GM19467 (cell line): ENCODE measurements around the gene HNRNPF.
"Not testable (repeated sequence)": the region's sequence is repeated elsewhere in the genome, so short reads cannot be mapped to it uniquely, and the experiment has no call there.

Experiments used
- ATAC-seq: cut with Tn5 transposase; IDR thresholded peaks from one replicate; pipeline ENCODE4 v1.9.1; 2021; ENCODE audit warnings: mild to moderate bottlenecking, moderate library complexity; ENCODE audit not compliant: unreplicated experiment

The HNRNPF gene

DNA sequence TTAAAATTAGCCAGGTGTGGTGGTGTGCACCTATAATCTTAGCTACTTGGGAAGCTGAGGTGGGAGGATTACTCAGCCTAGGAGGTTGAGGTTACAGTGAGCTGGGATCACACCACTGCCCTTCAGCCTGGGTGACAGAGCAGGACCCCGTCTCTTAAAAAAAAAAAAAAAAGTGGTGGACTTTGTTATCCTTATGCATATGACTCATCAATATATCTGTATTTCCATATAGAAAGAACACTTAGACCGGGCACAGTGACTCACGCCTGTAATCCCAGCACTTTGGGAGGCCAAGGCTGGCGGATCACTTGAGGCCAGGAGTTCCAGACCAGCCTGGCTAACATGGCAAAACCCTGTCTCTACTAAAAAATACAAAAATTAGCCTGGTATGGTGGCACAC lies 13.0 kb upstream of the HNRNPF start:
- not testable (repeated sequence) for ATAC-seq

DNA sequence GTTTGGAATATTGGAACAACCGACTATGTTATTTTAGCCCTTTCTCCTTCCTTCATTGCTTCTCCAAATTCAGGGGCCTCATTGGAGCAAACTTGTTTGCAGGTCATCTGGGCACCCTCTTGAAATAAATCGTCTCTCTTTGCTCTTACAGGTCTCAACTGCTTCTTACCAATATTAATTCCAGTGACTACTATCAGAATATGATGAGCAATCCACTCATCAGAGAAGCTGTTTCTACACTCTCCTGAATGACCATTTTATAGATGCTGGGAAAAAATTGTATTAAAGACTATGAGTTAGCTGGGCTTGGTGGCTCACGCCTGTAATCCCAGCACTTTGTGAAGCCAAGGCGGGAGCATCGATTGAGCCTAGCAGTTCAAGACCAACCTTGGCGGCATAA lies 12.5 kb upstream of the HNRNPF start:
- no peak for ATAC-seq

DNA sequence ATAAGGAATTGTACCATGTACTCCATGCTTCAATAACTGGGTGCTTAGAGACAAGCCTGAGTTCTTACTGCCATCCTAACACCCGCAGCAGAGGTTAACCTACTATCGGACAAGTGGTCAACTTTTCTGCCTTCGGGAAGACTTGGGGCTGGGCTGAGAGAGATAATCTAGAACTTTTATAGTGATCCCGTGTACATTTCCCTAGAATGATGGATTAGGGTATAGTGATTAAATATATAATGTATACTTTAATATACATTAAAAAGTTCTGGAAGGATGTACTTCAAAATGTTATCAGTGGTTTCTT lies 12.2 kb upstream of the HNRNPF start:
- ATAC-seq = no peak

DNA sequence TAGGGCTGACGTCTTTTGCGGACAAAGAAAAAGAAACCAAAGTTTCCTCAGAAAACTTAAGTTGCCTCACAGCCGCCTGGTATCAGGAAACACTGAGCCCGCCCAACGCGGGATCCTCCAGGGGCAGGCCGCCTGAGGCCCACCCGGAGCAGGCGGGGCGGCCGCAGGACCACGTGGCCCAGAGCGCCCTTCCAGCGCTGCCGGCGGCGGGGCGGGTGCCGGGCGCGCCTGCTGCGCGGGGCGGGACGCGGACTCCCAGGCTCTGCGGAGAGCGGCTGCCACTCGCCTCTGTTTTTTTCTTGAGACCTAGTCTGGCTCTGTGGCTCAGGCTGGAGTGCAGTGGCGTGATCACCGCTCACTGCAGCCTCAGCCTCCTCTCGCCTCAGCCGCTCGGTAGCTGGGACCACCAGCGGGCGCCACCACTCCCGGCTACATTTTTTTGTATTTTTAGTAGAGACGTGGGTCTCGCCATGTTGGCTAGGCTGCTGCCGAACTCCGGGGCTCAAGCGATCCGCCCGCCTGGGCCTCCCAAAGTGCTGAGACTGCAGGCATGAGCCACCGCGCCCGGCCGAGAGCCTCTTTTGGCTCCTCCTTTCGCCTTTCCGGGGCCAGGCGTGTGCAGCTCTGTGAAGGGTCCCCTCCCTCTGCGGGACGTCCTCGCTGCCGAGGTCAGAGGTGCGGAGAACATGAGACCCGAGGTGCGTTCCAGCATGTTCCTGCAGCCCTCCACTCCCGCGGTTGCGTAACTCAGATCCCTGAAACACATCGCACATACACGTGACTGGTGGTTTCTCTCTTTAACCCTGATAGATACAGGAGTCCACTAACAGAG lies 11.6 kb upstream of the HNRNPF start:
- peak; percentile 85 for ATAC-seq

DNA sequence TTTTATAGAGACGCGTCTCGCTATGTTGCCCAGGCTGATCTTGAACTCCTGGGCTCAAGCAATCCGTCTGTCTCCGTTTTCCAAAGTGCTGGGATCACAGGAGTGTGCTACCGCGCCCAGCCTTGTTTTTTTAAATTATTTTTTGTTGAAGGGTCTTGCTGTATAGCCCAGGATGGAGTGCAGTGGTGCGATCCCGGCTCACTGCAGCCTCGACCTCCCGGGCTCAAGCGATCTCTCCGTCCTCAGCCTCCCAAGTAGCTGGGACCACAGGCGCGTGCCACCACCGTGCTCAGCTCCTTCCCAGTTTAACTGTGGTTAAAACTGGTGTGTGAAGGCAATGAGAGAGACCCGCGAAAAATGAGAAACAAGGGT lies 11.0 kb upstream of the HNRNPF start:
- ATAC-seq = no peak

DNA sequence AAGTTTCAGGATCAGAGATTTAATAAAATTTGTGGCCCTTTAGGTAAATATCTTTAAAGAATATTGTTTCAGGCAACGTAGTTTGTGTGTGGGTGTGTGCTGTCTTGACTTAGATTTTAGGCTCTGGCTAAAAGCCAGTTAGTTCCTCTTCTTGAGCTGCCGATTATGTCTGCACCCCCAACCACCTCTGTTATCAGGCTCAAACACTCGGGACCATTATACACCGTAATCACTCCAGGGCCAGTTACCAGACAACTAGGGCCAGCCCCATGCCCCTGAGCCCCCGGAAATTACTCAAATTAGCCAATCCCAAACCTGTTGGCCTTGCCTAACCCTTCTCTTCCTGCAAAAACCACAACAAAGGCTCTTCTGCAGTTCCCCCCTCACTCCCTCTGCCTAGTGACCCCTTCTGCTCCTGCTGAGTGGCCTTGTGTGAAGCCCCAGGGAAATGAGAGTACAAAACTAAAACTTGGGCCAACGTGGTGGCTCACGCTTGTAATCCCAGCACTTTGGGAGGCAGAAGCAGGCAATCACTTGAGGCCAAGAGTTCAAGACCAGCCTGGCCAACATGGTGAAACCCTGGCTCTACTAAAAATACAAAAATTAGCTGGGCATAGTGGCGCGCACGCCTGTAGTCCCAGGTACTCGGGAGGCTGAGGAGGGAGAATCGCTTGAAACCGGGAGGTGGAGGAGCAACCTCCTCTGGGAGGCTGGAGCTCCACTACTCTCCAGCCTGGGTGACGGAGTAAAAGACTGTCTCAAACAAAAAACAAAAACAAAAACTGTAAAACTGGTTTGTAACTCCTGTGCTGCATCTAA lies 9.2 kb upstream of the HNRNPF start:
- no peak for ATAC-seq

DNA sequence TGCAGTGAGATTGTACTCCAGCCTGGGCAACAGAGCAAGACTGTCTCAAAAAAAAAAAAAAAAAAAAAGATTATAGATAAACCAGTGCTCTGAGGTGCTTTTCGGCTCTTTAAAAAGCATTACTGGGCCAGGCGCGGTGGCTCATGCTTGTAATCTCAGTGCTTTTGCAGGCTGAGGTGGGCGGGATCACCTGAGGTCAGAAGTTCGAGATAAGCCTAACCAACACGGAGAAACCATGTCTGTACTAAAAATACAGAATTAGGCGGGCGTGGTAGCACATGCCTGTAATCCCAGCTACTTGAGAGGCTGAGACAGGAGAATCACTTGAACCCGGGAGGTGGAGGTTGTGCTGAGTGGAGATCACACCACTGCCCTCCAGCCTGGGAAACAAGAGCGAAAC lies 6.6 kb upstream of the HNRNPF start:
- no peak for ATAC-seq

DNA sequence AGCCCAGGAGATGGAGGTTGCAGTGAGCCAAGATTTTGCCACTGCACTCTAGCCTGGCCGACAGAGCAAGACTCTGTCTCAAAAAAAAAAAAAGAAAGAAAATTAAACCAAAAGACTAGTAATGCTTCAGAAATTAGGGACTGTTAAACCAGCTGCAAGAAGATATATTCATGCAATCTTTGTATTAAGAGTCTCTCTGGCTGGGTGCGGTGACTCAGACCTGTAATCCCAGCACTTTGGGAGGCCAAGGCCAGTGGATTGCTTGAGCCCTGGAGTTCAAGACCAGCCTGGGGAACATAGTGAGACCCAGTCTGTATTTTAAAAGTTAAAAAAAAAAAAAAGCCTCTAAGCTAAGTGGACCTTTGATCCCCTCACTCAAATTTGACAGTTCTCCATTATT lies 2.5 kb upstream of the HNRNPF start:
- ATAC-seq = no peak

DNA sequence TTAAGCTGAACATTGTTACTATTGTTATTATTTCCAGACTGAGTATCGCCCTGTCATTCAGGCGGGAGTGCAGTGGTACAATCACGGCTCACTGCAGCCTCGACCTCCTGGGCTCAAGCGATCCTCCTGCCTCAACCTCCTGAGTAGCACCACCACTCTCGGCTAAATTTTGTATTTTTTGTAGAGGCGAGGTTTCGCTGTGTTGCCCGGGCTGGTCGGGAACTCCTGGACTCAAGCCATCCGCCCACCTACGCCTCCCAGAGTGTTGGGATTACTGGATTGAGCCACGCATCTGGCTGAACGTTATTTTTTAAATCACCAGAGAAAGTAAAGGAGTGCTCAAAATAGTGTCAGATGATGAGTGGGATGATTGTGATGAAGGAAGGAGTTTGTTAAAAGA lies 1.4 kb upstream of the HNRNPF start:
- ATAC-seq = no peak

DNA sequence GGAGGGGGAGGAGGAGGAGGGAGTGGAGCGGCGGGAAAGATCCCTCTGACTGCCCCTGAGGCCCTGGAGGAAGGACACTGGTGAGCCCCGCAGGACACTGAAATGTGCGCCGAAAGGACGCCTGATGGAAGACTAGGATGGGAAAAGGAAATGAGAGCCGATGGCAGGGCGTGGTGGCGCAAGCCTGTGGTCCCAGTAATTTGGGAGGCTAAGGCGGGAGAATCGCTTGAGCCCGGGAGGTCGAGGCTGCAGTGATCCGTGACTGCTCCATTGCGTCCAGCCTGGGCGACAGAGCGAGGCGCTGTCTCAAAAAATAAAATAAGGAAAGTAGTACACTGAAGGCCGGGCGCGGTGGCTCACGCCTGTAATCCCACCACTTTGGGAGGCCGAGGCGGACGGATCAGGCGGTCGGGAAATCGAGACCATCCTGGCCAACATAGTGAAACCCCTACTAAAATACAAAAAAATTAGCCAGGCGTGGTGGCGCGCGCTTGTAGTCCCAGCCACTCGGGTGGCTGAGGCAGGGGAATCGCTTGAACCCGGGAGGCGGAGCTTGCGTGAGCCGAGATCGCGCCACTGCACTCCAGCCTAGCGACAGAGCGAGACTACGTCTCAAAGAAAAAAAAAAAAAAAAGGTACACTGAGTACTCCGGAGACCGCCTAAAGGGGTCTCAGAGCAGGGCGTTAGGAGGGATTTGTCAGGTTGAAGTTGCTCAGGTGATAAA lies 561 bp upstream of the HNRNPF start:
- ATAC-seq = no peak

DNA sequence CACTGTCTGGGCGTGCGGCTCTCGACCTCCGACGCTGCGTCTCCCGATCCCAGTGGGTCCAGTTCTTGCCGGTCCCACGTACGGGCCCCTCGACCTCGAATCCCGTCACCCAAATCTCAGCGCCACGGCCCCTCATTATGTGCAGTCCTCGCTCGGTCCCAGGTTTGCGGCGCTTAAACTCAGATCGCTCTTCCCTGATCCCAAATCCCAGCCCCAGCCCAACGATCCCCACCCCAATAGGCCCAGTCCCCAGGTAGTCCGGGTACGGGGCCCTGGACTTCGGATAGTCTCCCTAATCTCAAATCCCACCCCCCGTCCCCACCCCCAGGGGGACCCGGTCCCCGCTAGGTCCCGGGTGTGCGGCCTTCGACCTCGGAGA lies 666 bp downstream of the HNRNPF start:
- no peak for ATAC-seq

DNA sequence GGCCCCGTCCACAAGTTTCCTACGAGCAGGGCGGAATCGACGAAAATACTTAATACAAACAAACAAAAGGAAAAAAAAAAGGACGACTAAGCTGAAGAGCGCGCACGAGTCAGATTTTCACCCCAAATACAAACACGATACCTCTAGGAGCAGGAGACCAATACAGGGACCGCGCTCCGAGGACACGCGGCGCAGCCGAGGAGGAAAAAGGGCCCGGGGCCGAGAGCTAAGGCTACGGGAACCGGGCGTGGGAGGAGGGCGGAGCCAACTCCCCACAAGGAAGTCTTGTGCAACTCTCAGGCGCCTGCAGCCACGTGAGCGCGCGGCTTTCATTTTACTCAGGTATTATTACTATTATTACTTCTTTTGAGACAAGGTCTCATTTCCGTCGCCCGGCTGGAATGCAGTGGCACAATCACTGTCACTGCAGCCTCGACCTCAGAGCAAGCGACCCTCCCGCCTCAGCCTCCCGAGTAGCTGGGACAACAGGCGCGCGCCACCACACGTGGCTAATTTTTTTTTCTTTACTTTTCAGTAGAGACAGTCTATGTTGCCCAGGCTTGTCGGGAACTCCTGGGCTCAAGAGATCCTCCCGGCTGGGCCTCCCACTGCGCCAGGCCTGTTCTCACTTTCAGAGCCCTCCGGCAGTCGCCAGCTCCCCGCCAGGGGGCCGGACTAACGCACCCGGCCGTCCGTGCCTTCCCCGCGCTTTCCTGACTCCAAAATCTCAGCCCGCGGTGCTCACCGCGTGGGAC lies 1.2 kb downstream of the HNRNPF start:
- peak; percentile 48 for ATAC-seq

DNA sequence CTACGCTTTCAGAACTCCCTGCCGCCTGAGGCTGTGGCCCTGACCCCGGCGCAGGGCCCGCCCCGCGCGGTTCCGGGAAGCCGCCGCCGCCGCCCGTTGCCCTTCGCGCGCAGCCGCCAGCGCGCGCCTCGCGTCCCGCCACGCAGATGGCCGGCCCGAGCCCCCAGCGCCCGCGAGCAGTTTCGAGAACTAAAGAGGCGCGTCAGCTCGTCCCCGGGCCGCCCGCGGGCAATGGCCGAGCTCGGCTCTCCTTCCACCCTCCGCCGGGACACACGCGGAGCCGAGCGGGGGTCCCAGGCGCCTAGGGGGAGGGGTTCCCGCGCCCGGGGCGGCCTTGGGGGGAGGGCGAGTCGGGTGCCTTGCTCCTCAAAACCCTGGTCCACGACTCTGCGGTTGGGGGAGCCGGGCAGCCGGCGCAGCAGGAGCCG lies 1.8 kb downstream of the HNRNPF start:
- ATAC-seq = peak; percentile 24

DNA sequence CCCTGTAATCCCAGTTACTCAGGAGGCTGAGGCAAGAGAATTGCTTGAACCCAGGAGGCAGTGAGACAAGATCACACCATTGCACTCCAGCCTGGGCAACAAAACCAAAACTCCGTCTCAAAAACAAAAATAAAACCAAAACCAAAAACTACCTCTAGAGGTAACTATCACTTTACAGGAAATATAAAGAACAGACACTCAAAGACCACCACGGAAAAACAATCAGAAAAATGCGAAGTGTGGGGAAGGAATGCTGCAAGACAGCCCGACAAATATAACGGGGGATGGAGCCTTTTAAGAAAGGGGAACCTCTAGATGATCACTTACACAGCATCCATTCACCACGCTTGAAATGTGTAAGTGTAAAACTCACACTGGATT lies 4.3 kb downstream of the HNRNPF start:
- no peak for ATAC-seq

DNA sequence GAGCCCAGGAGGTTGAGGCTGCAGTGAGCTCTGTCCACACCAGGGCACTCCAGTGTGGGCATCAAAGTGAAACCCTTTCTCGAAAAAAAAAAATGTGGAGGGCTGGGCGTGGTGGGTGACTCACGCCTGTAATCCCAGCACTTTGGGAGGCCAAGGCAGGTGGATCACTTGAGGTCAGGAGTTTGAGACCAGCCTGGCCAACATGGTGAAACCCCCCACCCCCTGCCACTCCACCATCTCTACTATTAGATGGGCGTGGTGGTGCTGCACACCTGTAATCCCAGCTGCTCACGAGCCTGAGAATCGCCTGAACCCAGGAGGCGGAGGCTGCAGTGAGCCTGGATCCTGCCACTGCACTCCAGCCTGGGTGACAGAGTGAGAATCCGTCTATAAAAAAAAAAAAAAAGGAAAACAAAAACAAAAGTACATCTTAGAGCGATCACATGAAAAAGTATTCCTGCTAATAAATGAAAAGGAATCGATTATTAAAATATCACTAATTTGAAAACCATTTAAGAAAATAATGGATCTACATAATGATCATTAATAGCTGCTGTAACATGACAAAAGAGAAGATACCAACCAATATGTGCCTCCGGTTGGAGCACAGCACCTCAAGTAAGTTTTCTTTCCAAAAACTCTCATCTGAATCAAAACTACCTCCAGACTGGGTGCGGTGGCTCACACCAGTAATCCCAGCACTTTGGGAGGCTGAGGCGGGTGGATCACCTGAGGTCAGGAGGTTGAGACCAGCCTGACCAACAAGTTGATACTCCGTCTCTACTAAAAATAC lies 4.9 kb downstream of the HNRNPF start:
- no peak for ATAC-seq

DNA sequence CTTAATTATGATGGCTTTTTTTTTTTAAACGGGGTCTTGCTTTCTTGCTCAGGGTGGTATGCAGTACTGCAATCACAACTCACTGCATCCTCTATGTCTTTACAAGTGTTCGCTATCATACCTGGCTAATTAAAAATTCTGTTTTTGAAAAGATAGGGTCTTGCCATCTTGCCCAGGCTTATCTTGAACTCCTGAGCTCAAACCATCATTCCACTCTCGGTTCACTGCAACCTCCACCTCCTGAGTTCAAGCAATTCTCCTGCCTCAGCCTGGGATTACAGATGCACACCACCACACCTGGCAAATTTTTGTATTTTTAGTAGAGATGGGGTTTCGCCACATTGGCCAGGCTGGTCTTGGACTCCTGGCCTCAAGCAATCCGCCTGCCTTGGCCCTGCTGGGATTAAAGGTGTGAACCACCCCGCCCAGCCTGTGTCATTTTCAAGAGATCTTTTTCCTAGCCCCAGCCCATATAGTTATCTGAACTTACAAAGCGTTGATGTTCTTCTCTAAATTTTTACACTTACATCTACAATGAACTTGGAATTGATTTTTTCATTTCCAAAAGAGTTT lies 6.0 kb downstream of the HNRNPF start:
- no peak for ATAC-seq

DNA sequence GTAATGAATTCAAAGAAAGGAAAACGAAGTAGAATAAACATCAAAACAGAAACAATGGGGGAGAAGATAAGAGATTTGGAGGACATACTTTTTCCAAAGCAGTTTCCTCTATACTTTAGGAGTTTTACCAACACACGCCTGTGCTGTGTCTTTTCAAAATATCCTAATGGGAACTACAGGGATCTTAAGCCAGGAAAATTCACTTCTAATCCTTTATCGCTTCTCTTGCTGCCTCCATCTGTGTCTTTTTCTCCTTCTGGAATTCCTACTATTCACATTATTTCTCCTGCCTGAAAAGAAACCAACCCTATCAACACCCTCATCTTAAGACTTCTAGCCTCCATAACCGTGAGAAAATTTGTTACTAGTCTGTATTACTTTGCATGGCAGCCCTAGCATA lies 6.8 kb downstream of the HNRNPF start:
- ATAC-seq = no peak

DNA sequence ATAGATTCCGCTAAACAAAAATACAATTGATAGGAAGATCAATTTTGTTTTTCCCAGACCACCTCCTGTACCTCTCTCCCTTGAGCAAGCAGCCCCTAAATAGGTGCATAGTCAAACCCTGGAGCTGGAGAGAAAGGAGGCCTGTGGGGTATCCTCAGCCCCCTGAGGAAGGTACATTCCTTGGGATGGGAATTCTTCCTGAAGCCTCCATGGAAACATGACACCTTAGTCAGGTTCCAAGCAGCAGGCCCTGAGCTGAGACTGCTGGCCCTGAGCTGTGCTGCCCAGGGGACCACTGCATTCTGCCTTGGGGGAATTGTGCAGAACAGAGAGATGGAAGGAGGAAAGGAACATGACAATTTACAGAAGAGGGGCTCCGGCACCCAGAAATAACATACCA lies 7.4 kb downstream of the HNRNPF start:
- no peak for ATAC-seq

DNA sequence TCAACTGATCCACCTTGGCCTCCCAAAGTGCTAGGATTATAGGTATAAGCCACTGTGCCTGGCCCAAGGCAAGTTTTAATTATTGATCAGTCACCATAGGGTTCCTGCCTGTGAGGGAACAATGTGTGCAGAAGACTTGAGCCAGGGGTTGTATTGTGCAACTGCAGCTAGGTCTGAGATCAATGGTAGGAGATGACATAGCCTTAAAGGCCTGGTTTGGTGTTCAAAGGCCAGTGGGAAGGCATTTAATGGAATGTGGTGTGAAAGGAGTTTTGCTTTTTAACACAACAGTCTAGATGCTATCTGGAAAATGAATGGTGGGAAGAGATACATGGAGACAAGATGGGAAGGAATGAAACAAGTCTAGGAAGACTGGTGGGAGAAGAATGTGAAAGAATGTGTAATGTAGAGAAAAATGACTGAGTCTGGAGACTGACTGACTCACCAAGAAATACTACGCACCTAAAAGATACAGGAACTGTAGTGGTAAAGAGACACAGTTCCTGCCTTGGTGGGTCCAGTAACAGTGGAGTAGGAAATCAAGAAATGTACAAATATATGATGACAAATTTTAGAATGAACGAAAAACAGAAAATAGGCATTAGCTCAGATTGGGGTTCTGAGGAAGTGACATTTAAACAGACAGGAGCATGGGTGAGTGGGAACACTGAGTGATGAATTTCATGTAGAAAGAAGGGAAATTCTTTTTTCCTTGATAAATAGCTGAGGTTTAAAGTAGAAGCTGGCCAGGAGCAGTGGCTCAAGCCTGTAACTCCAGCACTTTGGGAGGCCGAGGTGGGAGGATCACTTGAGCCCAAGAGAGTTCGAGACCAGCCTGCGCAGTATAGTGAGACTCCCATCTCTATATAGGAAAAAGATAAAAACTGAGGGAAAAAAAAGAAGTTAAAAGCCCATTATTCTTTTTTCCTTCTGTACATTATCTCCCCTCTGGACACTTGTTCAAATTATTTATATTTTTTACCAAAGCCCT lies 9.4 kb downstream of the HNRNPF start:
- no peak for ATAC-seq
